ENCODE measurements around the gene TMEM212. TPM values are rescaled to one million over a fixed set of nuclear protein-coding genes. Genes with fewer than 3 reads are reported as not detected.

TMEM212 gene
- total RNA-seq, 1 donor from 2014 or later: not detected

DNA sequence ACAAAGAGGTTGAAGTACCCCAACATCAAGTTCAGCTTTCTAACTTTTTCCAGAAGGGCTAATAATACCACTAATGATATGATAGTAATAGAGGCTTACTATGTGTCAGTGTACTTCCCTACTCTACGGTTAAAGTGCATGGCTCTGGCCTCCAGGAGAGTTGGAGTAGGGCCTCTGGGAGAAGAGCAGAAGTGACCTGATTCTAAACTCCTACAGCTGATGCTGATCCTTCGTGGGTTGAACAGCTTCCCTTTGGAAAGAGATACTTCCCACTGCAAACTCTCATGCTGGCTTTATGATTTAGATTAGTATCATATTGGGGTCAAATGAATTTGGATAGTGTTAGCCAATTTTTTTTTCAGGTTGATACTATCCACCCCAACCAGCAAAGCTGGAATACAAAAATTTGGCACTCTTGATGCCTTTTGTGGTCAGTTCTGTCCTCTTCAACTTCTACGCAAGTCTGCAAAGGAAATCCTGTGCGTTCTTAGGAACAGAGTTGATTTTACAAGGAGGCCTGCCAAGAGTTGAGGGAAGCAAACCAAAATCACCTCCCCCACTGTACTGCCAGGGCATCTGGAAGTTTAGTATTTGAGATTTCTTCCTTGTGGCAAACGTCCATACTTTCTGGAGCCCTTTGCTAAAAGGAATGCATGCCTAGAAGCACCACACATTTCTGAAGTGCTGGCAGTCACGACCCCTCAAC lies 17.8 kb downstream of the TMEM212 start:
- no peak for ATAC-seq

DNA sequence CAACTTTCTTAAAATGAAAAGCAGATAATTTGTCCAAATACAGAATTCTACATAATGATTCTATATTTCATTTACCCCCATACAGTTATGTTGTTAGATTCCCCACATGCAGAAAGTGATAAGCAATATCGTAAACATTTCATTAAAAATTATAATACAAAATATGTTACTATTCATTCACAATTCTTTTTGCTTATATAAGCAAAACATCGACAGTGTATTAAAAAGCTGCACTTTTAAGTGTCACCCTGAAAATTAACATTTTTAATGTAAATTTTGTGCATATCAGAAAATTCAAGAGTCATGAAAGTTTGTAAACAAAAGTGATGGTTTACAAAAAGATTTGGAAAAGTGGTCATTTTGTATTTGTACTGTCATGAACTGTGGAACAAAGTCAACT lies 19.2 kb downstream of the TMEM212 start:
- ATAC-seq: no peak

DNA sequence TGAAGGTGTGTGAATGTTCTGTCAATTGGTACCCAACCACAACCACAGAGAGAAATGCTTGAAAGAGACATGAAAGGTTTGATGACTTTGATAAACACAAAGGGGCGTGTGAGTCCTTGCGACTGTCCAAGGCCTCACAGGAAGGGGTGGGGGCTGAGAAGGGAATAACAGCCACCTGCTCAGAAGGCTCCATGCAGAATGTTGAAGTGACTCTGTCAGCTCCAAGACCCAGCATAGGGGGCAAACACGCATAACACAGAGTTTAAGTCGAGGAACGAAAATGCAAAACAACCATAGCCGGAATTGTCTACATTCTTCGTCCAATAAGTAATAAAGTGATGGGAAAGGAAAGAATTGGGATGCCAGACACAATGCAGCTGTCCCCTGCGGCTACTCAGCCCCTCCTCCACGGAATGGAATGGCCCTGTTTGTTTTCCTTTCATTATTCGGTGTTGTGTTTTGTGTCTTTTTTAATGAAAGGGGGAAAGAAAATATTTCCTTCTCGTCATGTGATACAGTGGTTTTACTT lies 19.9 kb downstream of the TMEM212 start:
- no peak for ATAC-seq

DNA sequence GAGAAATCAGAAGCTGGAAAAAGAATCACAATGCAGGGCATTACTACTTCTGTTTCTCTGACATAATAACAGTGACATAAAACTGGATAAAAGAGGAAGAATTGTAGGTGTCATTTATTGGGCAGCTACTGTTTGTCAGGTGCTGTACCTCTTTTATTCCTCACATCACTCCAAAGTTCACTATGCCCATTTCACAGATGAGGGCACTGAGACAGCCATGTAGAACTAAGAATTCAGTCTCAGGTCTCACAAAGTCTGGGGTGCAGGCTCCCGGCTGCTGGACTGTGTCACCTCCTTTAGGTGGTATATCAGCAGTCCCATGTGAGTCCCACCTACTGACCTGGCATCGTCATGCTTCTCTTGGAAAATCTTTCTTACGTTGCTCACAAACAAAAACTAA lies 20.8 kb downstream of the TMEM212 start:
- ATAC-seq: no peak

DNA sequence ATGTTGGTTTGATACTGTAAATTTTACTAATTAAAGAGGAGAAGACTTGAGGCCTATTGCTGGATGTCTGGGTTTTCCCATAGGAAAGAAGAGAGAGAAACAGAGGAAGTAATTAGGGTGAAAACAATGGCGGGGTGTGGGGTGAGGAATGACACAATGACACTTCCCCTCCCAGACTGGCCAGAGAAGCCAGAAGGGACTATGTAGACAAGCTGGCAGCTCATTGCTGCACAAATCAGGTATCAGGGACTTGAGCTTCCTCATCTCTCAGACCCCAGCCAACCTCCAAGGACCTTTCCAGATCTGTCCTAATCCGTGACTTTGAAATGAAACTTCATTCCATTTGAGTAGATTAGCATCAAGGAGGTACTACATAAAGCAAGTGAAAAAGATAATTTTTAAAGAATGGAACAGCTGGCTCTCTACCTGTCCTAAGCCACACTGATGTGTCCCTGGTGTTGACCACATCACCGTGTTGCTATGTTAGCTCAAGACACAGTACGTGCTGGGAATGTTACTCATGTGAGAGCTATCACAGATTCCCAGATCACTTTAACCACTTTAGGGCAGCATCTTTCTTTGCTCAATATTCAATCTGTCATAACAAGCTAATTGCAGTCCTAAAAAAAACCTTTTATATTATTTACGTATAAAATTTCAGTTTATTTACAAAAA lies 22.2 kb downstream of the TMEM212 start:
- ATAC-seq: no peak

DNA sequence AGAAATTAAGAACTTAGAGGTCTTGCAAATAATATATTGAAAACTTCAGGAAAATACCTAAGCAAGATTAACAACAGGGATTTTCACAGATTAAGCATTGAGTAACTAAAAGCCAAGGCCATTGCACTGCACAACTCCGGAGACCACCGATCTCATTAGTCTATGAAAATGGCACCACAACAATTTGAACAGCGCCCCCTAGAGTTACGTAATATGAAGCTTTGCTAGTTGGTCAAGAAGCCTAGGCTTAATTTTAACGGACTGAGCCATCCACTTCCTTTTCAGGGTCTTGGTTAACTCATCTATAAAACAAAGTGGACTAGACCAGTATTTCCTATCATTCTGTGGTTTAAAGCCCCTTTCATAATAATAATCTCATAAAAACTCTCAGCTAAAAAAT lies 24.8 kb downstream of the TMEM212 start:
- no peak for ATAC-seq

DNA sequence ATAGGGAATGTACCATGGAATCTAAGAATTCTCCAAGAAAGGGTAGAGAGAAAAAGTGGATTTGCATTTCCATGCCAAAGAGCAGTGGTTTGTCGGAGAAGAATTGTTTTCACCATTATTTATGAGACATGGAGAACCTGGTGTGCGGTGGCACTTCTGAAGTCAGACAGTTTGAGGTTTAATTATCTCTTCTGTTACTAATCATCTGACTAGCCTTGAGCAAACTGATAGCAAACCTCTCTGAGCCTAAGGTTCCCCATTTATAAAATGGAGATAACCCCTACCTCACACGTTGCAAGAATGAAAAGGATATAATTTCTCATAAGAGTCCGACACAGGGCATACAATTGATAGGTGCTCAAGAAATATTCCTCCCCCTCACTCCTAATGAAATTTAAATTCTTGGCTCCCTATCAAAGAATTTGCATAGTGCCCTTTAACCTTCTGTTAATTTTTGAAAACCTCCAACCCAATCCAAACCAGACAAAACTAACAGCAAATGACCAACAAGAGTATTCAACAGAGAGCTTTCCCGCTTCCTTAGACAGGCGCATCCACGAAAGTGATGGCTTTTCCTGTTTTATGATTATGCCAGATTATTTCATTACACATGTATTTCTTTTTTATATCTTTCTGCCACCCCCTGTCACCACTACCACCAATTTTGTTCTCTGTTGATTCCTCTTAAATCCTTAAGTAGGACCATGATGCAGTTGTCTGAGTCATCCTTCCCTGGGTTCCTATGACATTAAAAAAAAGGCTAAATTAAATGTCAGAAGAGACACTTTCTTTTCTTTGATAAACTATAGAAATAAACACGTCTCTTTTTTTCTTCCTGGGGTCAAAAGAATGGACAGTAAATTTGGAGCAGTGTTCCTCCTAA lies 28.5 kb downstream of the TMEM212 start:
- no peak for ATAC-seq

DNA sequence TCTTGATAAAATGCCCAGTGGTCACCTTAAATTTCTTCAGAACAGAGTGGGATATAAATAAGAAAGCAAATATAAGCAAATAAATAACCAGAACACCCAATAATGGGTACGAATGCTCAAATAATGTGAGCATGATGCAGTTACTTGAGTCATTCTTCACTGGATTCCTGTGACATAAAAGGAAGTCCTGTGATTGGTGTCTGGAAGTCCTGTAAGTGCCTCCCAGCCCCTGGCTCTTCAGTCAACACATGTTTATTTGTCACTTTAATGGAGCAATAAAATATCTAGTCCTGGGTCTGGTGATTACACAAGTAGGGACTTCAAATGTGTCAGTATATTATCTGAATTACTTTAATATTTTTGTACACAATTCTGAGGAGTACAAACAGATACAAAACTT lies 30.4 kb downstream of the TMEM212 start:
- ATAC-seq: no peak

DNA sequence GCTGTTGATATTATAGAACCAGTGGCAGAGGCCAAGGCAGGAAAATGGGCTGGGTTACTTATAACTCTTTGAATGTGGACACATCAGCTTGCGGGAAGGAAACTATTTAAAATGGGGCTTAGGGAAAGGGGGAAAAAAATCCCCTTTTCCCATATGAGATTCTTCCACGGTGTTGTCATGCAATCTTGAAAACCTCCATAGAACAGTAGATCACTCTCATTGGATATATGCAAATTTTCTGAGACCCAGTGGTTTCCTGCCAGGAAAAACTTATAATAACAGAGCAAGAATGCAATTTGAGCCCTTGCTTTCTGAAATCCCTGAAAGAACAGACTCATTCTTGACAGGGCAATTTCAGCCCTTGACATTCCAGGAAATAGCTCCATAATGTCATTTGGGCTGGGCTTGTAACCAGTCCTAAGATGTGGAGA lies 31.1 kb downstream of the TMEM212 start:
- peak; percentile 29 for ATAC-seq

DNA sequence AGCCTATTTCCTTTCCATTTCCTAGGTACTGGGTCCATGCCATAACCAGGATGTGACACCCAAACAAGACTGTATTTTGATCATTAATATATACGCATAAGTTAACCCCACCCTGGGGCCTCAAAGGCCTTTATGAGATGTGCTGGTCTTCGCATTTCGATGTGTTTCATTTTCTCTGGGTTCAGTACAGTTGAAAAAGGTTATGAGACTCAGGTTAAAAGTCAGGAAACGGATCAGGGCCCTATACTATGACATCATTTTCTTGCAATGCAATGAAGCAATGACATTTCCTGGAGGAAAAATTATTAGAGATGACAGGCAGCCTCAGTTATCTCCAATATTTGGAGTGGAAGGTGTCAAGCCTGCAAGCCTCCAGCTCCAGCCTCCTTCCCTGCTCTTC lies 31.7 kb downstream of the TMEM212 start:
- no peak for ATAC-seq

DNA sequence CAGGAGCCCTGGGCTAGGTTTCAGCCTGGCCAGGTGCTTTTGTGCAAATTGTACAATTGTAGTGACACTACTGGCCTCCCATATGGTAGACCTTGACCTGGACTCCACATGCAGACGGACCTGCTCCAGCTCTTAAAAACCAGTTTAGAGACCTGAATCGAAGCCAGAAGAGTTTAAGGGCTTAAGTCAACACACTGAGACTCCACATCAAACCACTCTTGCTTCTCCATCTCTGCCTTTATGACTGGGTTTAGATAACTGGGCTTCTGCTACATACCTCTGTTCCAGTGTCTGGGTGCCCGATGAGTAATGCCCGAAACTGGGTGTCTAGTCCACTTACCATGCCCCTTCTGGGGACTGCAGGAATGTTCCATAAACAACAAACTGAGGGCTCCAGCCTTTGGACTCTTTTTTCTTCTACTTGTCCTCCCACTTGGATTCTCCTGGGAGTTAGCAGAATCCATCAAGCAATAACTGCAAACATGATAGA lies 32.8 kb downstream of the TMEM212 start:
- peak; percentile 48 for ATAC-seq

DNA sequence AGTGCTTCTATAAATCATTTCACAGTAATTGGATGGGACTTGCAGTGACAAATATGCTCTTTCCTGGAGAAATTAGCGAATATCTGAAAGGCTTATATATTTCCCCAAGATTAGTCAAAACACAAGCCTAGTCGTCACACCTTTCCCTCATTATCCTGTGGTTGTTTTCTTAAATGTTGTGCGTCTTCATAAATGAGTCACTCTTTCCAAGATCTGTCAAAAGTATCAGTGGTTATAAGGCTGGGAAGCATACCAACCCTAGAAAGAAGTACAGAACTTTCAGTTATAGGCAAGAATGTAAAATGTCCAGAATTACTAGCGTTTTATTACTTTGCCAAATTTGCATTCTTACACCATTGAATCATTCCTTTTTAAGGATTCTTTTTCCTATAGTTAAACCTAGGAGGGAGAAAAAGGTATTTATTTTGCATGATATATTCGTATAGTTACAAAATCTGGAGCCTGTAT lies 33.6 kb downstream of the TMEM212 start:
- peak; percentile 66 for ATAC-seq

DNA sequence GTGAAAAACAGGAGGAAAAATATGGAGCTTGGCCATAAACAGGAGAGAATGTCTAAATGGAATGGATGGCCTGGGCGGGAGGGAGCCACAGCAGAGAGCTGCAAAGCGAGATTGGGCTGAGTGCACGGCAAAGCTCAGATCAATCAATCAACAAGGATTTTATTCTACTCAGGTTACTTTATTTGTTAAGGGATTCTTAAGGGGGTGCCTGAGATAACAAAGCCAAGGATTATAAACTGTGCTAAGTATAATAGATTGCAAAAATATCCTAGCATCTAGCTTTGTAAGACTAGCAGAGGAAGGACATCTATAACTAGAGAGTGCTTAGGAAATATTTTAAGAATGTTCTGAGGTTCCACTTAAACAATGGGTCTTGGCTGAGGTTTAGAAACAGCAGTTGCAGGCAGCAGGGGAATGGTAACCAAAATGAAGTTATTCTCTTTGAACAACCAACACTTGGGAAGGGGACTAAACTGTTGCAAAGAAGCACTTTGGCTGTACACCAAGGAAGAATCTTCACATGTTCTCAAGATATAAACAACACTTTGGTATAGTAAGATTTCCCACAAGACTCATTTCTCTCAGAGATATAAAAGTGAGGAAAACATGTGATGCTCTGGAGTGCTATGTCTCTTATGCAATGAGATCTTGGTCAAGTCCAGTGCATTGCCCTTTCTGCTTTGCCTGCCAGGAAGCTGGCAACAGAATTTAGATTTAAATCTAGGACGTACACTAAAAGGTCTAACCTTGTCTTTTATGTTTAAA lies 35.5 kb downstream of the TMEM212 start:
- no peak for ATAC-seq

DNA sequence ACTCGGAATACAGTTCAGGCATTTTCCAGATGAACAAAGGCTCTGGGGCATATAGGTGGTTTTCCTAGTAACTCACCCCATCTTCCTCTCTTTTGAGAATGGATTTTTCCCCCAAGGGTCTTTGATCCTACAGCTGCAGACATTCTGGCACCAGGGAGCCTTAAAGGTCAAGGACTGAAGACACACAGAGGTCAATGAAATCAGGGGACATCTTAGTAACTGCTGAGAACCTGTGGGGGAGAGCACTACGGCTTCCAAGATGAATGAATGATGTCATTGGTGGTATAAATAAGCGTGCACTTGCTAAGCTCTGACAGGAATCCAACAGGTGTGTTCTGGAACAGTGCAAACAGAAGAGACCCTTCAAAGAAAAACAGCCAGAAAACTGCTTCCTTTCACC lies 36.3 kb downstream of the TMEM212 start:
- ATAC-seq: no peak

DNA sequence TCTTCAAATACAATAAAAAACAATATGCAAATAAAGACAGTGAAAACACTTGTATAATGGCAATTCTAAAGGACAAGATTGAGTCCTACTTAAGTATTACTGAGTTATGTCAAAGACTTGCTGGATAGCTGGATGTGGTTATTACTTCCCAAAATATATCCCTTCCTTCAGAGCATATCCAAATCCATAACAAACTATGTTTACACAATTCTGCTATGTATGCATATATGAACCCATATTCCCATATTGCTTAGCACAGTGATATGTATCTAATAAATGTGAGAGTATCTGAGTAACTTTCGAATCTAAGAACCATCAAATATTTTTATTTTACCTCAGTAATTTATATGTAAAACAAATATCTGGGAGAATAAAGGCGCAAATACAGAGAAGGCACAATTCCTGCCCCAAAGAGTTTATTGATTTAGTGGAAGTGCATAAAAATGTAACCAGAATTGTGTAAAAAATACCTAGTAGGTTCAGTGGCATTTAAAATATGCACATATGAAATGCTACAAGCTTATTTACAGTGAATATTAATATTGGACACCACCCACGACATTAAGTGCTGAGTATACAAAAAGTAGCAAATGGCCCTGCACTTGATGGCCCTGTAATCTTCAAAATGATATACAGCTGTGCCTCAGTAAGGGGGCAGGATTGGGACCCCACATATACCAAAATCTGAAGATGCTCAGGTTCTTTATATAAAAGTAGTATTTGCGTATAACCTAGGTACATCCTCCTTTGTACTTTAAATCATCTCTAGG lies 37.1 kb downstream of the TMEM212 start:
- no peak for ATAC-seq

DNA sequence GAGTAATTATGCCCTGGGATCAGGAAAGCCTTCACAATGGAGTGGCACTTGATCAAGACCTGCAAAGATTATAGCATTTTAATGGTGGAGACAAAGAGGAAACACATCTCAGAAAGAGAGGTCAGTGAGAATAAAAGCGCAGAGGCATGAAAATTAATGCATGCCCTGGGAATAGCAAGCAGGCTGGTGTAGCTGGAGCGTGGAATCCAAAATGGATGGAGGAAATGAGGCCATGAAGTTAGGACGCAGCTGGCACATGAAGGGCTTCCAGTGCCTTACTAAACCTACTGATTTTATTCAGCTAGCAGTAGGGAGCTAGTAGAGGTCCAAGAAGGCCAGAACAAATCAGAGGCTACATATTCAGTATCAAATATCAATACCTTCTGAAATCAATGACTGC lies 38.1 kb downstream of the TMEM212 start:
- no peak for ATAC-seq

DNA sequence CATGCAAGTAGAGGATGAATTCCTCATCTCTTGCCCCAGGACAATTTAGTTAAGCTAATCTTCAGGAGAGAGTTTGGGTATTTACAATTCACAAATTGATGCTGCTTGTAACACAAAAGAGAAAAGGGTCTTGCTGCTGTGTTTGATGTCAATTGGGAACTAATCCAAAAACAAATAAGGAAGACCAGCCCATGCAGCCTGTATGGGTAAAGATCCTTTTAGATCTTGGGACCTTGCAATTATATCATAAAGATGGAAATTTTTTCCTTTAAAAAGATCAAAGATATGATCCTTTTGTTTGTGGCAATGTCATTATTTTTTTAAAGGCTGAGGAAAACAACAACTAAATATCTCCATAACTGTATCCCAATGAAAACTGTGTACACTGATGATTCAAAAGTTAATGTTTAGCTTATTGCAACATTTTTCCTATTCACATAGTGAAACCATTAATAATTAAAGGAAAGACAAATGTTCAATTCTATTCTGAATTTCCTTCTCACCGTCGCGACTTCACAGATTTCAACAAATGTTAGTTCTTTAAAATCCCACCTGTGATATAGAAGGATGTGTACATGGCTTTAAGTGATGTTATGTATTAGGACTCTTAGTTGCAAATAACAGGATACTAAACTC lies 40.2 kb downstream of the TMEM212 start:
- no peak for ATAC-seq

DNA sequence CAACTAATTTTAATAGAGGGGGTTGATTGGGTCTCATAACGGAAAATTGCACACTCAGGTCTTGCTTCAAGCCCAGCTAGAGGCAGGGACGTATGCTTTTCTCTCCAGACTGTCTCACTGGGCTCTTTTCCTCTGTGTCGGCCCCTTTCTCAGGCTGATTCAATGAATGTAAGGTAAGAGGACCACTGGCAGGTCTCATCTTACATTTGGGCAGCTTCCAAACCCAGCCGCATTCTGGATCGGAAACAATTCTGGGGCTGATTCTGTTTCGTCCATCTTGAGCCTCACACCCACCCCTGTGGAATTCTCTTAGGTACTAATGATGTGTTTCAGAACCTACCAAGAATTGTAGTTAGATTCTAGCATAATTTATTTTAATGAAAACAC lies 40.7 kb downstream of the TMEM212 start:
- ATAC-seq: no peak

DNA sequence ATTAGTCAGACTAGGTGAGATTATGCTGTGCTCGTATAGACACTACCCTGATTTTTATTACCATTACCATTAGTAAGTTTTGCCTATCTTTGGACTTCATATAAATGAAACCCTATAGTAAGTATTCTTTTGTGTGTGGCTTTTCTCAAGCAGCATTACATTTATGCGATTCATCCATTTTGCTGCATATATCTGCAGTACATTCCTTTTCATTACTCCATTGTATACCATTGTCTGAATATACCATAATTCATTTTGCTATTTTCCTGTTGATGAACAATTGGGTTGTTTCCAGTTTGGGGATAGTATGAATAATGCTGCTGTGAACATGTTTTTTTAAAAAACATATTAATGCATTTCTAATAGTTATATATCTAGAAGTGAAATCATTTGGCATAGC lies 45.3 kb downstream of the TMEM212 start:
- ATAC-seq: no peak

DNA sequence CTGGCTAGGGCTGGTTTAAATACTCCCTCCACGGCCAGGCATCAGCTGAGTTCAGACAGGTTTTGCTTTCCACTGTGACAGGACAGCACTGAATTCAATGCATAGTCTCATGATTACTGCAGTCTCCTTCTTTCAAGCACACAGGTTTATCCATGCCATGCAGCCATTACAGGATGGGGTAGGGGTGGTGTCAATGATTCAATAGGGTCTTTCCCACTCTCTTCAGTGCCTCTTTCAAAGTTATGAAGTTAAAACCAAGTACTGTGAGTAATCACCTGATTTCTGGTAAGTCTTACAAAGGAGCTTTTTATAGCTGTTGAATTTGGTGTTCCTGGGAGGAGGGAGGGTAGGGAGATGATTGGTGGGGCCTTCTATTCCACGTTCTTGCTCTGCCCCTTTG lies 47.2 kb downstream of the TMEM212 start:
- ATAC-seq: no peak

DNA sequence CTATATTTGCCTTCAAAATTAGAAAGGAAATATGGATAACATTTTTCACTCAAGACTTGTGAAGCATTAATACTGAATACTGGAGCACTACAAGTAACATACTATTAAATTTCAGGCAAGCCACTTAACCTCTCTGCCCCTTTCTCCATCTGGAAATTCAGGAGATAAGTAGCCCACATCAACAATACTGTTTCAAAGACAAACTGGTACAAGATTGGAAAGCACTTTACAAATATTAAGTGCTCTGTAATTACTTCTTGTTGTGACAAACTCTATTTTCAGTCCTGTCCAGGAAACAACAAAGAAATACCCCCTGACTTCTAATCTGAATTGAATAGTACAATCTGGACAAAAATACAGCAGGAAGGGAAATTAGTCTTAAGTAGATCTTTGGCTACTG lies 49.3 kb downstream of the TMEM212 start:
- ATAC-seq: no peak

All from esophagus mucosa (tissue), 1 donor.